Stimulated activated CD4-positive, alpha-beta T cell treated with anti-CD3 and anti-CD28 coated beads, TNF-alpha, amount 100 ng/mL, for 4 hours (primary cell): ENCODE results near the gene CENPF.

Source experiments
- DNase-seq, 3 experiments: peaks; one replicate each; pipeline ENCODE4 v3.0.0-alpha.2; 2020; ENCODE audit warnings: low read depth in 3 of 3

CENPF gene

DNA sequence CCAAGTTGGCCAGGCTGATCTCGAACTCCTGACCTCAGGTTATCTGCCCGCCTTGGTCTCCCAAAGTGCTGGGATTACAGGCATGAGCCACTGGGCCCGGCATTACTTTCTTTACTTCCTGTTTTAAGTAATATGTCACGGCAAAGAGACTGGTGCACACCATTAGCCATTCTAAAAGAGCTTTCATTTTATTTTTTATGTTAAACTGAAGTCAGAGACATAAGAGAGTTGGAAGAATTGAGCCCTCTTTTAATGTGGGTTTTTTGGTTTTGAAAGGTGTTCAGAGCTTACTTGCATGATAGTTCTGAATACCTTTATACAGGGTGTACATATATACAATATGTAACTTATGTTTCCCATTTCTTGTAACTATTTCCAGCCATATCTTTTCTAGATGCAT lies 14.3 kb downstream of the CENPF start:
- DNase-seq, result no peak

DNA sequence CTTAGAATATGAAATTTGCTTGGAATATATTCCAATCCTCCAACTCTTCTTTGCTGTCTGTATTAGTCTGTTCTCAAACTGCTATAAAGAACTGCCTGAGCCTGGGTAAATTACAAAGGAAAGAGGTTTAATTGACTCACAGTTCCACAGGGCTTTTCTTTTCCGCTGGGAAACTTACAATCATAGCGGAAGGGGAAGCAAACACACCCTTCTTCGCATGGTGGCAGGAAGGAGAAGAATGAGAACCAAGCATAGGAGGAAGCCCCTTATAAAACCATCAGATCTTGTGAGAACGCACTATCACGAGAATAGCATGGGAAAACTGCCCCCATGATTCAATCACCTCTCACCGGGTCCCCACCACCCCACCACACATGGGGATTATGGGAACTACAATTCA lies 14.8 kb downstream of the CENPF start:
- no peak for DNase-seq

GRCh38 chr1:214621236-214621635 lies 18.2 kb downstream of the CENPF start:
- no peak for DNase-seq

- no peak for DNase-seq
These were observed 20.4 kb downstream of the CENPF start for GRCh38 chr1:214623430-214623829.

GRCh38 chr1:214632091-214632490 lies 29.1 kb downstream of the CENPF start:
- no peak for DNase-seq

- no peak for DNase-seq
These were observed 30.7 kb downstream of the CENPF start for GRCh38 chr1:214633686-214634085.

DNA sequence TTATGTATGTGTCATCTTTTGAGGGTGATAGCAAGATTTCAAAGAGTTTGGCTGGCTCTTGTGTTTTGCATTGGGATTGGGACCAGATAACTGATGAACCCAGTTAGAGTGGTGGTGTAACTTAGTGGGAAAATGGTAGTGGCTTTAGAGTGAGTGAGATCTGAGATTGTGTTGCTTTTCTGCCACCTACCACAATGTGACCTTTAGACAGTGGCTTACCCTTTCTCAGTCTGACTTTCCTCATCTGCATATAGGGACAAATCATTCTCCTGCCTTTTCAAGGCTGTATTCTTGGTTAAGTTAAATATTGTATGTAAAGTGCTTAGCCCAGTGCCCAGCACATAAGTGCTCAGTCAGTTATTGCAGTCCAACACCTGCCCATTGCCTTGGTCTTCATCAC lies 31.3 kb downstream of the CENPF start:
- no peak for DNase-seq

DNA sequence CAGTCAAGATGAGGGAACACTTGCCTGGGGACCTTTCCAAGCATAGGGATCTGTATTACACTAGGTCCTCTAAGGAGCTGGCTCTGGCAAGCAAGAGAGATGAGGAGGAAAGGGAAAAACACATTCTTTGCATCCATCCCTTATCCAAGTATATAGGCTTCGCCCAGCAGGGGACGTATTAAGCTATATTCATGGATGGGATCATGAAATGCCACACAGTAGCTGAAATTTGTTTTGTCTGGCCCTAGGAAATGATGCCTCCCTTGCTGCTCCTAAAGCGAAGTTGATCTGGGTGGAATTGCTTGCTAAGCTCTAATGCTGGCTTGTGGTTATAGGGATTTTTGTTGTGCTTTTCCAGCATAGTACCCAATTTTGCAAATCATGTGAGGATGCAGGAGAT lies 32.1 kb downstream of the CENPF start:
- no peak for DNase-seq

DNA sequence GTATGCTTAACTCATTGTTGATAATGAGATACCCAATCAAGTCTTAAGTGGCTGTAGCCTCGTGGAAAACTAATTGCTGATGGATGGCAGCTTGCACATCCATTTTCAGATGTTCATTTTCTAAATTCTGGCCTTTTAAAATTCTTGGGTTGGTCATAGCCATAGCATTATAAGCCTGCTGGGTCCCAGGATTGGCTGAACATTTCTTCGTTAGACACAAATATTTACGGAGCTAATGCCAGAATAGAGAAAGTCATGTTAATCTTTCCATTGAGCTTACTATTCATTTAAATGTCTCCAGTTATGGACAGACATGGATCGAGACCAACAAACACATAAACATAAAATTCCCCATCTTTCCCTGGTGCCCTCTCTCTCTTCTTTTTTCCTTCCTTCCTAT lies 32.5 kb downstream of the CENPF start:
- DNase-seq, result no peak

- DNase-seq, result no peak
These were observed 33.4 kb downstream of the CENPF start for GRCh38 chr1:214636436-214636835.

DNA sequence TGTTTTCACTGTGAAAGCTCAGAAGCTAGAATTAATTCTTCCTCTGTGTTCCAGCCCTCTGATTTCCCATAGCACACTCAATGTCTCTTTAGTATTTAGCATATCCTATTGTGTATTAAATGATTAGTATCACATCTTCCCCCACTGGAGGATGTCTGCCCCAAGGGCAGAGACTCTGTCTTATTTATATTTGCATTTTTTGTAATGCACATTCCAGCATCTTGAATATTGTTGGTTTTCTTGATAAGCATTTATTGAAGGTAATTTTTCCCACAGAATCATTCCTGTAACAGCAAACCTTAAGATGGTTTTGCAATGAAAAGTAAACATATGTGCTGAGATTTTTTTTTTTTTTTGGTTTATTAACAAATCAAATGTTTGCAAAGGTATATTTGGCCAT lies 34.1 kb downstream of the CENPF start:
- no peak for DNase-seq

- no peak for DNase-seq
These were observed 34.9 kb downstream of the CENPF start for GRCh38 chr1:214637722-214638458.

- no peak for DNase-seq
These were observed 35.4 kb downstream of the CENPF start for GRCh38 chr1:214638459-214638807.

DNA sequence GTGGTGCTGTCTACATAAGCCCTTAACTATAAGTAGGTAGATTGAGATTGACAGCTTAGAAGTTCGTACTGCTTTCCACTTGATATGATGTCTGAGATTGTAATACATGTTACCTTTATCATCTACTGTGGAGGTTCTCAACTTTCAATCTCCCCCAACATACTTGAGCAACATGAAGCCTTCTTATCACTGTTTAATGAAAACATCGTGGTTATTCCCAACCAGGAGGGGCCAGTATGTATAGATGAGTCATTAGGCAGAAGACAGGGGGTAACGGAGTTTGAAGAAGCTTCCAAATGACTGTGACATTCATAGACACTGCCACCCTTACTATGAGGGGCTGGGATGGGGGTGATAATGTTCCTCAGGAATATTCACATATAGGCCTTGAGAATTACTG lies 36.0 kb downstream of the CENPF start:
- no peak for DNase-seq

DNA sequence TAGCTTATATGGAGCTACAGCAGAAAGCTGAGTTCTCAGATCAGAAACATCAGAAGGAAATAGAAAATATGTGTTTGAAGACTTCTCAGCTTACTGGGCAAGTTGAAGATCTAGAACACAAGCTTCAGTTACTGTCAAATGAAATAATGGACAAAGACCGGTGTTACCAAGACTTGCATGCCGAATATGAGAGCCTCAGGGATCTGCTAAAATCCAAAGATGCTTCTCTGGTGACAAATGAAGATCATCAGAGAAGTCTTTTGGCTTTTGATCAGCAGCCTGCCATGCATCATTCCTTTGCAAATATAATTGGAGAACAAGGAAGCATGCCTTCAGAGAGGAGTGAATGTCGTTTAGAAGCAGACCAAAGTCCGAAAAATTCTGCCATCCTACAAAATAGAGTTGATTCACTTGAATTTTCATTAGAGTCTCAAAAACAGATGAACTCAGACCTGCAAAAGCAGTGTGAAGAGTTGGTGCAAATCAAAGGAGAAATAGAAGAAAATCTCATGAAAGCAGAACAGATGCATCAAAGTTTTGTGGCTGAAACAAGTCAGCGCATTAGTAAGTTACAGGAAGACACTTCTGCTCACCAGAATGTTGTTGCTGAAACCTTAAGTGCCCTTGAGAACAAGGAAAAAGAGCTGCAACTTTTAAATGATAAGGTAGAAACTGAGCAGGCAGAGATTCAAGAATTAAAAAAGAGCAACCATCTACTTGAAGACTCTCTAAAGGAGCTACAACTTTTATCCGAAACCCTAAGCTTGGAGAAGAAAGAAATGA lies 37.6 kb downstream of the CENPF start:
- DNase-seq, result no peak

DNA sequence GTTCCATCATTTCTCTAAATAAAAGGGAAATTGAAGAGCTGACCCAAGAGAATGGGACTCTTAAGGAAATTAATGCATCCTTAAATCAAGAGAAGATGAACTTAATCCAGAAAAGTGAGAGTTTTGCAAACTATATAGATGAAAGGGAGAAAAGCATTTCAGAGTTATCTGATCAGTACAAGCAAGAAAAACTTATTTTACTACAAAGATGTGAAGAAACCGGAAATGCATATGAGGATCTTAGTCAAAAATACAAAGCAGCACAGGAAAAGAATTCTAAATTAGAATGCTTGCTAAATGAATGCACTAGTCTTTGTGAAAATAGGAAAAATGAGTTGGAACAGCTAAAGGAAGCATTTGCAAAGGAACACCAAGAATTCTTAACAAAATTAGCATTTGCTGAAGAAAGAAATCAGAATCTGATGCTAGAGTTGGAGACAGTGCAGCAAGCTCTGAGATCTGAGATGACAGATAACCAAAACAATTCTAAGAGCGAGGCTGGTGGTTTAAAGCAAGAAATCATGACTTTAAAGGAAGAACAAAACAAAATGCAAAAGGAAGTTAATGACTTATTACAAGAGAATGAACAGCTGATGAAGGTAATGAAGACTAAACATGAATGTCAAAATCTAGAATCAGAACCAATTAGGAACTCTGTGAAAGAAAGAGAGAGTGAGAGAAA lies 38.4 kb downstream of the CENPF start:
- DNase-seq, result no peak

DNA sequence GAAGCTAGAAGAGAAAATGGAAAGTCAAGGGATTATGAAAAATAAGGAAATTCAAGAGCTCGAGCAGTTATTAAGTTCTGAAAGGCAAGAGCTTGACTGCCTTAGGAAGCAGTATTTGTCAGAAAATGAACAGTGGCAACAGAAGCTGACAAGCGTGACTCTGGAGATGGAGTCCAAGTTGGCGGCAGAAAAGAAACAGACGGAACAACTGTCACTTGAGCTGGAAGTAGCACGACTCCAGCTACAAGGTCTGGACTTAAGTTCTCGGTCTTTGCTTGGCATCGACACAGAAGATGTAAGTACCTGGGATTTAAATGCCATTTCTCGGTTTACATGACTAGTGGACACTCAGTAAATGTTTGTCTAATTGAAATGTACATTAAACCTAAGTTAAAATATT lies 40.0 kb downstream of the CENPF start:
- DNase-seq, result no peak

GRCh38 chr1:214645712-214646111 lies 42.7 kb downstream of the CENPF start:
- no peak for DNase-seq

- no peak for DNase-seq
These were observed 45.8 kb downstream of the CENPF start for GRCh38 chr1:214648801-214649200.

DNA sequence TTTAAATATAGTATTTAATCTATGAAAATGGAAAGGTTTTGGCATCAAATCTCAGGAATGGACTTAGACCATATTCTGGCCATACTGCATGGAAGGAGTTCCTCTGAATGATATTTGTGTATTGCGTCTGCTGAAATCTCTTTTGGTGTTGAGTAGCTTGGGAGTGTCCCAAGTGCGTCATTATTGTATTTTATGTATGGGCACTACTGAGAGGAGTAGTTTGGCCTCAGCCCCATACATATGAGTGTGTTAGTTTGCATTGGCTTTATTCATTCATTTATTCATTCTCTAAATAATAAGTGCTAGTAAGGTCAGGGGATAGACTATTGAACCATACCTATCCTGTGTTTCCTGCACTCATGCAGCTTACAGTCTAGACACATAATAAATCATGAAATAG lies 46.6 kb downstream of the CENPF start:
- DNase-seq, result no peak

GRCh38 chr1:214650664-214651063 lies 47.7 kb downstream of the CENPF start:
- DNase-seq, result no peak

GRCh38 chr1:214657299-214657698 lies 54.3 kb downstream of the CENPF start:
- DNase-seq, result no peak

DNA sequence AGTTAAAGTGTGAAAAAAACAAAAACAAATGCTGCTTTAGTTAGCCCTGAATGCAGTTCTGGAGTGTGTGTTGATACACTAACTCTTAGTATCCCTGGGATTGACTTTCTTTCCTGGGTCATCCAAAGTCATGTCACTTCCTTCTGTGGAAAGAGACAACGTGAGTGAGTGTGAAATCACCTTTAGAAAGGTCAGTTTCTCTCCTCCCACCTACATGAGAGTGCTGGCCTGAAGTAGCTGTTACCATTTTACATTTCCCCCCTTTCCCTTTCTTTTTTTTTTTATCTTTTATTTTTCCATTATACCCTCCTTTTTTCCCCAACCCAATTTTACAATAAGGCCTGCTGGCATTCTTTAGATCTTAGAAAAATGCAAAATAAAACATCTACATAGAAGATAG lies 55.2 kb downstream of the CENPF start:
- no peak for DNase-seq
